ENCODE measurements around the gene TUBB2B. TPM values are rescaled to one million over a fixed set of nuclear protein-coding genes. Genes with fewer than 3 reads are reported as not detected.

The TUBB2B gene
- total and polyA plus RNA-seq, 4 donors: 0.22 to 4.6 (median 3.2) TPM

GRCh38 chr6:3276174-3277167 lies 49.0 kb upstream of the TUBB2B start:
- Histone ChIP-seq H3K9me3 (ENCODE audit: control insufficient read depth in 4 of 4, low read length in 3 of 4) (no peaks in the 10 kb centered on the region), H3K27ac (ENCODE audit: low read depth in 1 of 2, low read length in 2 of 2) (no peak overlapping the region), H3K4me3 (ENCODE audit: low read depth in 1 of 3, low read length in 3 of 3) (no peak overlapping the region), H3K36me3 (ENCODE audit: control insufficient read depth in 4 of 4, insufficient read depth in 3 of 4, low read depth in 1 of 4, low read length in 3 of 4) (peaks cover 3 to 32% (median 23%) of the 10 kb centered on the region in 4 donors), H3K27me3 (ENCODE audit: control insufficient read depth in 4 of 4, insufficient read depth in 4 of 4, low read length in 3 of 4) (no peaks in the 10 kb centered on the region), H3K9ac (ENCODE audit: low read depth in 1 of 2, low read length in 2 of 2) (no peak overlapping the region), H3K4me1 (ENCODE audit: control insufficient read depth in 4 of 4, insufficient read depth in 4 of 4, low read length in 3 of 4) (peaks cover 0 to 8% (median 4%) of the 10 kb centered on the region in 4 donors)
- DNase-seq (ENCODE audit: low spot score): no peak
- WGBS: 89% methylated on average over 20 of the region's 20 CpGs
- TF ChIP-seq REST (IDR thresholded peaks at IDR 0.05) (no peak), JUND (IDR thresholded peaks at IDR 0.05) (no peak)

- no peaks in the 10 kb centered on the region for H3K9me3 ChIP-seq (ENCODE audit: control insufficient read depth in 4 of 4, low read length in 3 of 4)
- peaks cover 3 to 48% (median 24%) of the 10 kb centered on the region in 4 donors for H3K36me3 ChIP-seq (ENCODE audit: control insufficient read depth in 4 of 4, insufficient read depth in 3 of 4, low read depth in 1 of 4, low read length in 3 of 4)
- H3K27ac ChIP-seq (ENCODE audit: low read depth in 1 of 2, low read length in 2 of 2): no peak overlapping the region
- DNase-seq (ENCODE audit: low spot score): no peak
- no peaks in the 10 kb centered on the region for H3K27me3 ChIP-seq (ENCODE audit: control insufficient read depth in 4 of 4, insufficient read depth in 4 of 4, low read length in 3 of 4)
- no peak for TF ChIP-seq HNF4G (IDR thresholded peaks at IDR 0.05)
- TF ChIP-seq FOXA2 (IDR thresholded peaks at IDR 0.05): no peak
- no peak for TF ChIP-seq MAX (IDR thresholded peaks at IDR 0.05)
- no peak for TF ChIP-seq NR2F2 (IDR thresholded peaks at IDR 0.05)
- TF ChIP-seq TAF1 (conservative IDR thresholded peaks at IDR 0.05): no peak
- TF ChIP-seq FOXA1 (IDR thresholded peaks at IDR 0.05): no peak
- TF ChIP-seq, protein P1, sequence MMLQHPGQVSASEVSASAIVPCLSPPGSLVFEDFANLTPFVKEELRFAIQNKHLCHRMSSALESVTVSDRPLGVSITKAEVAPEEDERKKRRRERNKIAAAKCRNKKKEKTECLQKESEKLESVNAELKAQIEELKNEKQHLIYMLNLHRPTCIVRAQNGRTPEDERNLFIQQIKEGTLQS (IDR thresholded peaks at IDR 0.05): no peak
- no peak for TF ChIP-seq YY1 (IDR thresholded peaks at IDR 0.05)
- TF ChIP-seq HNF4A (conservative IDR thresholded peaks at IDR 0.05): no peak
- TF ChIP-seq EGR1 (IDR thresholded peaks at IDR 0.05; ENCODE audit: low read depth in 2 of 2): no peak
- no peak for TF ChIP-seq REST (IDR thresholded peaks at IDR 0.05)
- TF ChIP-seq, protein P2, sequence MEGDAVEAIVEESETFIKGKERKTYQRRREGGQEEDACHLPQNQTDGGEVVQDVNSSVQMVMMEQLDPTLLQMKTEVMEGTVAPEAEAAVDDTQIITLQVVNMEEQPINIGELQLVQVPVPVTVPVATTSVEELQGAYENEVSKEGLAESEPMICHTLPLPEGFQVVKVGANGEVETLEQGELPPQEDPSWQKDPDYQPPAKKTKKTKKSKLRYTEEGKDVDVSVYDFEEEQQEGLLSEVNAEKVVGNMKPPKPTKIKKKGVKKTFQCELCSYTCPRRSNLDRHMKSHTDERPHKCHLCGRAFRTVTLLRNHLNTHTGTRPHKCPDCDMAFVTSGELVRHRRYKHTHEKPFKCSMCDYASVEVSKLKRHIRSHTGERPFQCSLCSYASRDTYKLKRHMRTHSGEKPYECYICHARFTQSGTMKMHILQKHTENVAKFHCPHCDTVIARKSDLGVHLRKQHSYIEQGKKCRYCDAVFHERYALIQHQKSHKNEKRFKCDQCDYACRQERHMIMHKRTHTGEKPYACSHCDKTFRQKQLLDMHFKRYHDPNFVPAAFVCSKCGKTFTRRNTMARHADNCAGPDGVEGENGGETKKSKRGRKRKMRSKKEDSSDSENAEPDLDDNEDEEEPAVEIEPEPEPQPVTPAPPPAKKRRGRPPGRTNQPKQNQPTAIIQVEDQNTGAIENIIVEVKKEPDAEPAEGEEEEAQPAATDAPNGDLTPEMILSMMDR (IDR thresholded peaks at IDR 0.05; ENCODE audit: low read depth, low read length, missing input control): no peak
- no peak for TF ChIP-seq JUND (IDR thresholded peaks at IDR 0.05)
- 74% methylated on average over 9 of the region's 9 CpGs for WGBS
- no peak overlapping the region for H3K9ac ChIP-seq (ENCODE audit: low read depth in 1 of 2, low read length in 2 of 2)
- H3K4me3 ChIP-seq (ENCODE audit: low read depth in 1 of 3, low read length in 3 of 3): no peak overlapping the region
- peaks cover 0 to 8% (median 4%) of the 10 kb centered on the region in 4 donors for H3K4me1 ChIP-seq (ENCODE audit: control insufficient read depth in 4 of 4, insufficient read depth in 4 of 4, low read length in 3 of 4)
These were observed 46.5 kb upstream of the TUBB2B start for GRCh38 chr6:3273707-3274521.
